Measurements from ENCODE around the gene ZBTB46. TPM values are rescaled to one million over a fixed set of nuclear protein-coding genes. Genes with fewer than 3 reads are reported as not detected.

Gene ZBTB46
- total and polyA plus RNA-seq, 10 donors = 3.6 to 76.5 (median 32.1) TPM

- TF ChIP-seq POLR2A (IDR thresholded peaks at IDR 0.05) = no peak
- TF ChIP-seq, protein P1, sequence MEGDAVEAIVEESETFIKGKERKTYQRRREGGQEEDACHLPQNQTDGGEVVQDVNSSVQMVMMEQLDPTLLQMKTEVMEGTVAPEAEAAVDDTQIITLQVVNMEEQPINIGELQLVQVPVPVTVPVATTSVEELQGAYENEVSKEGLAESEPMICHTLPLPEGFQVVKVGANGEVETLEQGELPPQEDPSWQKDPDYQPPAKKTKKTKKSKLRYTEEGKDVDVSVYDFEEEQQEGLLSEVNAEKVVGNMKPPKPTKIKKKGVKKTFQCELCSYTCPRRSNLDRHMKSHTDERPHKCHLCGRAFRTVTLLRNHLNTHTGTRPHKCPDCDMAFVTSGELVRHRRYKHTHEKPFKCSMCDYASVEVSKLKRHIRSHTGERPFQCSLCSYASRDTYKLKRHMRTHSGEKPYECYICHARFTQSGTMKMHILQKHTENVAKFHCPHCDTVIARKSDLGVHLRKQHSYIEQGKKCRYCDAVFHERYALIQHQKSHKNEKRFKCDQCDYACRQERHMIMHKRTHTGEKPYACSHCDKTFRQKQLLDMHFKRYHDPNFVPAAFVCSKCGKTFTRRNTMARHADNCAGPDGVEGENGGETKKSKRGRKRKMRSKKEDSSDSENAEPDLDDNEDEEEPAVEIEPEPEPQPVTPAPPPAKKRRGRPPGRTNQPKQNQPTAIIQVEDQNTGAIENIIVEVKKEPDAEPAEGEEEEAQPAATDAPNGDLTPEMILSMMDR (IDR thresholded peaks at IDR 0.05 in 8 of 11, conservative IDR thresholded peaks at IDR 0.05 in 3 of 11) = no peak
- TF ChIP-seq POLR2AphosphoS5 (IDR thresholded peaks at IDR 0.05) = no peak
- intact Hi-C loops (cut with DNase I; ENCODE audit: low total_unique reads) = no loop called here
- WGBS, 5 donors = 85 to 92% (median 88%) methylated on average over 23 to 27 of the region's 27 CpGs
- Histone ChIP-seq H3K27me3 (replicated peaks in 1 of 7) (peaks cover 0 to 29% (median 12%) of the 10 kb centered on the region in 7 donors), H3K4me3 (no peak overlapping the region), H3K9me3 (no peaks in the 10 kb centered on the region), H3K36me3 (no peaks in the 10 kb centered on the region), H3K27ac (peak overlapping the region in 2 of 8 donors; percentile 30 to 37), H3K4me1 (peaks cover 10 to 51% (median 34%) of the 10 kb centered on the region in 6 donors)
- no peak for DNase-seq
These were observed 5.6 kb upstream of the ZBTB46 start for GRCh38 chr20:63836458-63837344.

GRCh38 chr20:63835021-63835858 lies 4.2 kb upstream of the ZBTB46 start:
- WGBS, 5 donors = 48 to 75% (median 69%) methylated on average over 14 to 21 of the region's 21 CpGs
- Histone ChIP-seq H3K27me3 (replicated peaks in 1 of 7) (peaks cover 0 to 36% (median 16%) of the 10 kb centered on the region in 7 donors), H3K4me1 (peaks cover 9 to 55% (median 39%) of the 10 kb centered on the region in 6 donors), H3K36me3 (no peaks in the 10 kb centered on the region), H3K9me3 (no peaks in the 10 kb centered on the region), H3K4me3 (no peak overlapping the region), H3K27ac (peak overlapping the region in 7 of 8 donors; percentile 36 to 81 (median 71))
- intact Hi-C loops (cut with DNase I; ENCODE audit: low total_unique reads) = no loop called here
- DNase-seq = peak; percentile 90
- TF ChIP-seq POLR2AphosphoS5 (IDR thresholded peaks at IDR 0.05) = peak; percentile 38 to 78 (median 74)
- TF ChIP-seq, protein P1 (IDR thresholded peaks at IDR 0.05 in 8 of 11, conservative IDR thresholded peaks at IDR 0.05 in 3 of 11) = no peak

- H3K27me3 ChIP-seq (replicated peaks in 1 of 7) = peaks cover 0 to 43% (median 19%) of the 10 kb centered on the region in 7 donors
These were observed 3.4 kb upstream of the ZBTB46 start for GRCh38 chr20:63834491-63834880.

More at GRCh38 chr20:63834491-63834880, 3.4 kb upstream of the ZBTB46 start:
- H3K4me3 ChIP-seq = no peak overlapping the region
- H3K9me3 ChIP-seq = no peaks in the 10 kb centered on the region
- no peaks in the 10 kb centered on the region for H3K36me3 ChIP-seq
- TF ChIP-seq, protein P1 (IDR thresholded peaks at IDR 0.05 in 8 of 11, conservative IDR thresholded peaks at IDR 0.05 in 3 of 11) = no peak
- TF ChIP-seq POLR2A (IDR thresholded peaks at IDR 0.05) = no peak
- TF ChIP-seq POLR2AphosphoS5 (IDR thresholded peaks at IDR 0.05) = no peak
- WGBS, 5 donors = 78 to 91% (median 86%) methylated on average over 9 of the region's 9 CpGs
- H3K4me1 ChIP-seq = peaks cover 9 to 63% (median 47%) of the 10 kb centered on the region in 6 donors
- H3K27ac ChIP-seq = peak overlapping the region; percentile 27 to 81 (median 70)
- intact Hi-C loops (cut with DNase I; ENCODE audit: low total_unique reads) = no loop called here
- no peak for DNase-seq

All from spleen (tissue), 11 donors.